K562 (cell line): ENCODE results near the gene STING1. TPM values are rescaled to one million over a fixed set of nuclear protein-coding genes. Genes with fewer than 3 reads are reported as not detected.
A peak's percentile ranks its signal among the peaks of the same experiment; 100 is the strongest.

Source experiments
- ATAC-seq: fragments of 200-7000 bp; cut with Tn5 transposase; 3 replicates; pipeline ENCODE4 v1.9.1; 2020; ENCODE audit warnings: moderate library complexity
- BruUV-seq: library from RNA; stranded (reverse); fragments of 400-500 nt; replicated peaks from 2 replicates; lab custom pipeline; 2021; lab: Mats Ljungman, UMichigan
- CTCF ChIA-PET: fragments of 300-600 bp; formaldehyde crosslinking; extraction: SDS; loops from one replicate; lab custom pipeline; 2021; ENCODE audit warnings: low intra/inter-chr PET ratio; lab: Yijun Ruan, JAX
- POLR2A ChIA-PET: fragments of 300-600, 350-650 bp; sonication (Branson Sonifier 250); formaldehyde crosslinking; extraction: SDS; loops from one replicate; lab custom pipeline; 2021; ENCODE audit warnings: antibody characterized with exemption, inconsistent platforms; lab: Yijun Ruan, JAX
- DNase-seq, 4 experiments: peaks; one replicate each; pipeline versions ENCODE4 v3.0.0 to v3.0.0-alpha.2; 2011 to 2018; ENCODE audit warnings: low spot score in 3 of 4, mixed read lengths in 3 of 4; ENCODE audit errors: extremely low read depth in 1 of 4
- FAIRE-seq: peaks from 2 replicates; lab custom pipeline; 2011; peaks lifted over from hg19 to GRCh38; lab: Jason Lieb, UNC
- H2AFZ ChIP-seq: 2 replicates; pipeline ENCODE4 v1.6.0; 2011; ENCODE audit warnings: low read depth, low read length, control low read depth, inconsistent platforms
- H3K27ac ChIP-seq: fragments of 200-600 bp; 3 replicates; pipeline ENCODE4 v1.8.0; 2011; ENCODE audit warnings: low read depth, mild to moderate bottlenecking, control low read depth, inconsistent platforms, low read length, moderate library complexity, mixed read lengths; ENCODE audit errors: extremely low read depth
- H3K27me3 ChIP-seq, 2 experiments: fragments of 300-600 bp in 1 of 2; 2 replicates in 1 of 2; 3 replicates in 1 of 2; pipeline versions ENCODE4 v1.6.0 to v1.8.0; 2011; ENCODE audit warnings: inconsistent platforms in 2 of 2, low read length in 2 of 2, mild to moderate bottlenecking in 1 of 2, mixed read lengths in 1 of 2, moderate library complexity in 1 of 2; ENCODE audit not compliant: control insufficient read depth in 2 of 2, insufficient read depth in 2 of 2
- H3K36me3 ChIP-seq: fragments of 300-600 bp; 3 replicates; pipeline ENCODE4 v1.8.0; 2011; ENCODE audit warnings: mild to moderate bottlenecking, low read length, inconsistent platforms; ENCODE audit not compliant: control insufficient read depth, insufficient read depth
- H3K4me1 ChIP-seq, 2 experiments: fragments of 200-600 bp in 1 of 2; replicated peaks in 1 of 2; 2 replicates in 1 of 2; 3 replicates in 1 of 2; pipeline versions ENCODE4 v1.5.1 to v1.8.0; 2011; ENCODE audit warnings: inconsistent platforms in 2 of 2, low read length in 2 of 2, mild to moderate bottlenecking in 1 of 2, mixed read lengths in 1 of 2, moderate library complexity in 1 of 2; ENCODE audit not compliant: control insufficient read depth in 2 of 2, insufficient read depth in 2 of 2
- H3K4me2 ChIP-seq: 2 replicates; pipeline ENCODE4 v1.6.1; 2011; ENCODE audit warnings: low read length, control low read depth, inconsistent platforms, mixed read lengths; ENCODE audit not compliant: insufficient read depth
- H3K4me3 ChIP-seq: fragments of 200-600 bp; sonication (generic), shearing (Covaris generic); 2 replicates; pipeline ENCODE4 v1.5.1; 2016; ENCODE audit warnings: control low read depth, inconsistent platforms
- H3K79me2 ChIP-seq: fragments of 200-600 bp; 3 replicates; pipeline ENCODE4 v1.8.0; 2011; ENCODE audit warnings: low read length, inconsistent platforms; ENCODE audit not compliant: control insufficient read depth, insufficient read depth
- H3K9ac ChIP-seq, 2 experiments: 2 replicates each; pipeline versions ENCODE4 v1.6.0 to v1.6.1; 2011; ENCODE audit warnings: low read depth in 2 of 2, low read length in 2 of 2, control low read depth in 1 of 2, inconsistent platforms in 1 of 2, mild to moderate bottlenecking in 1 of 2, mixed read lengths in 1 of 2; ENCODE audit not compliant: insufficient read depth in 1 of 2
- H3K9me1 ChIP-seq: one replicate; pipeline ENCODE4 v1.6.0; 2011; ENCODE audit warnings: inconsistent platforms, mild to moderate bottlenecking, low read length, moderate library complexity; ENCODE audit not compliant: control insufficient read depth, insufficient read depth
- H3K9me3 ChIP-seq: replicated peaks from 2 replicates; pipeline ENCODE4 v1.5.1; 2011; ENCODE audit warnings: low read depth, low read length, inconsistent platforms; ENCODE audit not compliant: control insufficient read depth, insufficient read depth
- H4K20me1 ChIP-seq: replicated peaks from 2 replicates; pipeline ENCODE4 v1.6.1; 2011; ENCODE audit warnings: low read length, inconsistent platforms, mixed read lengths; ENCODE audit not compliant: control insufficient read depth, insufficient read depth
- EP300 ChIP-seq: IDR thresholded peaks from 2 replicates; pipeline ENCODE4 v1.6.1; 2012; ENCODE audit warnings: low read length, improper control_type of control experiment
- FUS ChIP-seq: fragments of 200-400 bp; formaldehyde crosslinking; optimal IDR thresholded peaks from 2 replicates; pipeline ENCODE3; 2017; ENCODE audit warnings: low read depth, low read length
- HEY1 ChIP-seq: fragments of 250-450 bp; sonication (Bioruptor Pico); IDR thresholded peaks from 2 replicates; pipeline ENCODE4 v1.5.0; 2020; ENCODE audit warnings: mild to moderate bottlenecking, moderate library complexity, borderline replicate concordance
- HMGN3 ChIP-seq: IDR thresholded peaks from 2 replicates; pipeline ENCODE4 v1.6.1; 2011; ENCODE audit warnings: borderline replicate concordance, low read depth, mild to moderate bottlenecking, mixed read lengths, low read length; ENCODE audit not compliant: insufficient read length; ENCODE audit errors: extremely low read depth
- MXI1 ChIP-seq: IDR thresholded peaks from 2 replicates; pipeline ENCODE4 v1.6.1; 2011; ENCODE audit warnings: low read depth, mild to moderate bottlenecking, improper control_type of control experiment, low read length
- NR2C2 ChIP-seq, 2 experiments: fragments of 200-800 bp in 1 of 2; sonication (Bioruptor generic) in 1 of 2; sonication (generic) in 1 of 2; formaldehyde crosslinking in 1 of 2; IDR thresholded peaks; 2 replicates each; pipeline versions ENCODE4 v1.6.1 to v1.8.0; 2016 to 2022; ENCODE audit warnings: mild to moderate bottlenecking in 1 of 2, missing compliant biosample characterization in 1 of 2, missing genetic modification characterization in 1 of 2, missing genetic modification reagents in 1 of 2
- PCBP1 ChIP-seq: fragments of 200-400 bp; formaldehyde crosslinking; IDR thresholded peaks from 2 replicates; pipeline ENCODE4 v1.6.1; 2018; ENCODE audit warnings: mild to moderate bottlenecking, low read depth, low read length; ENCODE audit not compliant: poor library complexity, severe bottlenecking
- RUNX1 ChIP-seq: sonication (generic); IDR thresholded peaks from 2 replicates; pipeline ENCODE4 v1.6.1; 2016; ENCODE audit warnings: antibody characterized with exemption, low read depth
- SMARCA5 ChIP-seq: fragments of 450-650 bp; IDR thresholded peaks from 2 replicates; pipeline ENCODE4 v1.6.1; 2016
- SP1 ChIP-seq: sonication (generic); formaldehyde crosslinking; IDR thresholded peaks from 2 replicates; pipeline ENCODE4 v1.8.1; 2022; ENCODE audit warnings: mild to moderate bottlenecking, missing genetic modification reagents
- SREBF1 ChIP-seq: fragments of 150-350 bp; IDR thresholded peaks from 2 replicates; pipeline ENCODE4 v1.6.1; 2014; ENCODE audit warnings: antibody characterized with exemption, low read depth, low read length, borderline replicate concordance
- XRCC4 ChIP-seq: IDR thresholded peaks from one replicate; pipeline ENCODE4 v1.6.1; 2011; ENCODE audit not compliant: insufficient read depth, insufficient read length; ENCODE audit errors: extremely low read depth
- ZBTB8A ChIP-seq: fragments of 450-650 bp; IDR thresholded peaks from 2 replicates; pipeline ENCODE4 v1.6.1; 2018; ENCODE audit warnings: mild to moderate bottlenecking, moderate library complexity; ENCODE audit not compliant: partially characterized antibody
- ZFPM2 ChIP-seq: fragments of 250-450 bp; sonication (Bioruptor Pico); IDR thresholded peaks from 2 replicates; pipeline ENCODE4 v1.5.1; 2022; ENCODE audit warnings: mild to moderate bottlenecking
- ZNF3 ChIP-seq: fragments of 250-450 bp; sonication (Bioruptor Pico); IDR thresholded peaks from 2 replicates; pipeline ENCODE4 v1.5.0; 2021; ENCODE audit warnings: mild to moderate bottlenecking, moderate library complexity
- ZNF444 ChIP-seq: fragments of 250-450 bp; sonication (Bioruptor Pico); IDR thresholded peaks from 2 replicates; pipeline ENCODE4 v1.4.0; 2020; ENCODE audit warnings: mild to moderate bottlenecking, moderate library complexity
- WGBS: fragments of 100-300 bp; shearing (Covaris generic); methylation state at CpG from one replicate; pipeline ENCODE4 v1.1.6; 2016; ENCODE audit warnings: low coverage, mixed read lengths; ENCODE audit not compliant: insufficient coverage; ENCODE audit errors: missing lambda C conversion rate; 5-methylcytosine and 5-hydroxymethylcytosine counted together
- in situ Hi-C: fragments of 300-500 bp; cut with MboI; formaldehyde crosslinking; loops from 4 replicates; pipeline ENCODE4 v1.15.0; 2018; ENCODE audit warnings: inconsistent platforms, mixed read lengths
- intact Hi-C: fragments of 100-400 bp; cut with micrococcal nuclease; formaldehyde crosslinking; loops from 2 replicates; pipeline ENCODE4 v1.14.2; 2022
- polyA plus RNA-seq, 8 experiments: library from polyadenylated mRNA; depleted of rRNA in 4 of 8; stranded (reverse) in 5 of 8; unstranded in 3 of 8; fragments of >200 nt; fragmentation: Nextera tagmentation in 2 of 8; fragmentation: Illumina TruSeq in 1 of 8; extraction: Ambion mirVana in 2 of 8; extraction: Trizol in 1 of 8; gene quantifications; 2 replicates each; pipeline versions ENCODE4 v1.2.1 to v1.2.3, GENCODE V29; 2011 to 2014; ENCODE audit warnings: inconsistent platforms in 1 of 8, missing spikeins in 1 of 8
- total RNA-seq, 7 experiments: library from RNA; depleted of rRNA in 6 of 7; stranded (reverse); fragments of >200 nt in 6 of 7; fragmentation: Illumina TruSeq in 2 of 7; extraction: Trizol in 2 of 7; gene quantifications; 2 replicates each; pipeline versions ENCODE4 v1.2.1 to v1.2.3, GENCODE V29; 2011 to 2021; ENCODE audit warnings: low replicate concordance in 1 of 7
- TF ChIP-seq, protein P1 (sequence below), 3 experiments: IDR thresholded peaks in 2 of 3; conservative IDR thresholded peaks in 1 of 3; 2 replicates each; pipeline ENCODE4 v1.5.1; 2011 to 2012; ENCODE audit warnings: low read length in 3 of 3, mild to moderate bottlenecking in 3 of 3, control low read depth in 2 of 3, improper control_type of control experiment in 1 of 3, inconsistent platforms in 1 of 3, low read depth in 1 of 3, mixed read lengths in 1 of 3, moderate library complexity in 1 of 3; ENCODE audit not compliant: insufficient read depth in 2 of 3
- TF ChIP-seq, protein P2 (sequence below): fragments of 150-350 bp; conservative IDR thresholded peaks from 2 replicates; pipeline ENCODE4 v1.6.1; 2014; ENCODE audit warnings: low read length

Gene STING1
- total and polyA plus RNA-seq, 9 of the 15 experiments (the other 6 are each of a cell fraction or from before 2014, with no cell fraction given), result 20.8 to 69.1 (median 44.7) TPM

DNA sequence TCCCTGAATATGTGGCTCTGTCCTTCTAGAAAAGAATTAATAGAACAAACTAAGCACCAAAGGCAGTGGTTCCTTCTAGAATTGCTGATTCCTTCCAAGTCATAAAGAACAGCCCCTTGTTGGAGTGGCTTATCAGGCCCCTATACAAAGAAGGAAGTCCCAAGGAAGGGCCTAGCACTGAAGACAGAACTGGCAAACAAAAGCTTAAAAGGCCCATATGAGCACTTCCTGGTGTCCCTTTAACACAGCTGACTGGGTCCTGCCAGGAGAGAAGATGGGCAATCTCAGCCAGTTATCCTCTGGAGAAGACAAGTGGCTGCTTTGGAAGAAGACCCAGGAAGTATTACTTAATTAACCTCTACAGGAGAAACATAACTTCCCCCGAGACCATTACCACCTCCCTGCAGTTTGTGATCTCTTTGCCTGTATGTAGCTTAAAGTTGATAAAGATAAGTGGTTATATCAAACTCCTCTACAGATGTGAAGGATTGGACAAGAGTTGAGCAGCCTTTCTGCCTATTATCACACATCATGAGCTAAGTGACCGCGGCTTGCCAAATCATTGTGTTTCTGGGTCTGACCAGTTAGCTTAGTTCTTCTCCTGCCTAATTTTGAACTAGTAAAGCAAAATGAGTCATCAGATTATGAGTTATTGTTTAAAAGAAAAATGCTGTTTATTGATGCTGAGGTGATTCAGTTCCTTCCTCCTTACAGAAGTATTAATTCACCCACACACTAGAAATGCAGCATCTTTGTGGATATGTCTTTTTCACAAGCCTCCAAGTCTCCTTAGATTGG is 13.3 kb upstream of the STING1 start:
- intact Hi-C loops (no loop called here), in situ Hi-C loops (no loop called here)
- Histone ChIP-seq H3K9ac (no peak overlapping the region; a peak in 1 of 4 replicates), H4K20me1 (no peaks in the 10 kb centered on the region), H3K4me1 (peaks cover 0 to 18% of the 10 kb centered on the region in 2 experiments; a peak in 3 of 5 replicates), H3K27me3 (no peaks in the 10 kb centered on the region), H2AFZ (peak overlapping the region; percentile 83), H3K36me3 (no peaks in the 10 kb centered on the region), H3K4me3 (no peak overlapping the region), H3K4me2 (no peak overlapping the region; the same call in 1 of the 2 replicates), H3K27ac (peak overlapping the region; percentile 63; the same call in 1 of the 3 replicates), H3K79me2 (no peaks in the 10 kb centered on the region), H3K9me3 (no peaks in the 10 kb centered on the region), H3K9me1 (no peaks in the 10 kb centered on the region)
- ChIA-PET CTCF (no interaction called here), POLR2A (interaction anchor here (1.0 to 2.3 kb wide), 4 partner anchors 8 to 66 kb away, joined by 3 to 20 read pairs (median 4); partner anchors contain the start of genes DNAJC18, STING1 and UBE2D2)
- BruUV-seq, result no TSS peak
- WGBS, result 28% methylated on average over 3 of the region's 3 CpGs
- DNase-seq, result peak in 1 of 4 experiments; percentile 4
- ATAC-seq, result peak; percentile 73
- peak; percentile 15 for FAIRE-seq
- no peak for TF ChIP-seq HEY1 (CRISPR knock-in tag)
- no peak for TF ChIP-seq XRCC4
- TF ChIP-seq HMGN3, result no peak
- no peak for TF ChIP-seq EP300
- no peak for TF ChIP-seq SREBF1
- no peak for TF ChIP-seq MXI1
- no peak for TF ChIP-seq ZNF3 (CRISPR knock-in tag)
- no peak for TF ChIP-seq FUS
- no peak for TF ChIP-seq RUNX1
- TF ChIP-seq SP1 (CRISPR knock-in tag), result no peak
- TF ChIP-seq ZNF444 (CRISPR knock-in tag), result no peak
- TF ChIP-seq PCBP1, result no peak
- TF ChIP-seq, protein P1, sequence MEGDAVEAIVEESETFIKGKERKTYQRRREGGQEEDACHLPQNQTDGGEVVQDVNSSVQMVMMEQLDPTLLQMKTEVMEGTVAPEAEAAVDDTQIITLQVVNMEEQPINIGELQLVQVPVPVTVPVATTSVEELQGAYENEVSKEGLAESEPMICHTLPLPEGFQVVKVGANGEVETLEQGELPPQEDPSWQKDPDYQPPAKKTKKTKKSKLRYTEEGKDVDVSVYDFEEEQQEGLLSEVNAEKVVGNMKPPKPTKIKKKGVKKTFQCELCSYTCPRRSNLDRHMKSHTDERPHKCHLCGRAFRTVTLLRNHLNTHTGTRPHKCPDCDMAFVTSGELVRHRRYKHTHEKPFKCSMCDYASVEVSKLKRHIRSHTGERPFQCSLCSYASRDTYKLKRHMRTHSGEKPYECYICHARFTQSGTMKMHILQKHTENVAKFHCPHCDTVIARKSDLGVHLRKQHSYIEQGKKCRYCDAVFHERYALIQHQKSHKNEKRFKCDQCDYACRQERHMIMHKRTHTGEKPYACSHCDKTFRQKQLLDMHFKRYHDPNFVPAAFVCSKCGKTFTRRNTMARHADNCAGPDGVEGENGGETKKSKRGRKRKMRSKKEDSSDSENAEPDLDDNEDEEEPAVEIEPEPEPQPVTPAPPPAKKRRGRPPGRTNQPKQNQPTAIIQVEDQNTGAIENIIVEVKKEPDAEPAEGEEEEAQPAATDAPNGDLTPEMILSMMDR (IDR thresholded peaks at IDR 0.05 in 2 of 3, conservative IDR thresholded peaks at IDR 0.05 in 1 of 3; ENCODE audit: insufficient read depth in 2 of 3, low read depth in 1 of 3, low read length in 3 of 3), result no peak
- no peak for TF ChIP-seq ZBTB8A
- TF ChIP-seq ZFPM2, result no peak
- no peak for TF ChIP-seq SMARCA5
- TF ChIP-seq NR2C2 (CRISPR knock-in tag; IDR thresholded peaks at IDR 0.05), result no peak
- peak; percentile 19; the same call in 1 of the 2 replicates for TF ChIP-seq NR2C2 (tag; IDR thresholded peaks at IDR 0.05)
- TF ChIP-seq, protein P2, sequence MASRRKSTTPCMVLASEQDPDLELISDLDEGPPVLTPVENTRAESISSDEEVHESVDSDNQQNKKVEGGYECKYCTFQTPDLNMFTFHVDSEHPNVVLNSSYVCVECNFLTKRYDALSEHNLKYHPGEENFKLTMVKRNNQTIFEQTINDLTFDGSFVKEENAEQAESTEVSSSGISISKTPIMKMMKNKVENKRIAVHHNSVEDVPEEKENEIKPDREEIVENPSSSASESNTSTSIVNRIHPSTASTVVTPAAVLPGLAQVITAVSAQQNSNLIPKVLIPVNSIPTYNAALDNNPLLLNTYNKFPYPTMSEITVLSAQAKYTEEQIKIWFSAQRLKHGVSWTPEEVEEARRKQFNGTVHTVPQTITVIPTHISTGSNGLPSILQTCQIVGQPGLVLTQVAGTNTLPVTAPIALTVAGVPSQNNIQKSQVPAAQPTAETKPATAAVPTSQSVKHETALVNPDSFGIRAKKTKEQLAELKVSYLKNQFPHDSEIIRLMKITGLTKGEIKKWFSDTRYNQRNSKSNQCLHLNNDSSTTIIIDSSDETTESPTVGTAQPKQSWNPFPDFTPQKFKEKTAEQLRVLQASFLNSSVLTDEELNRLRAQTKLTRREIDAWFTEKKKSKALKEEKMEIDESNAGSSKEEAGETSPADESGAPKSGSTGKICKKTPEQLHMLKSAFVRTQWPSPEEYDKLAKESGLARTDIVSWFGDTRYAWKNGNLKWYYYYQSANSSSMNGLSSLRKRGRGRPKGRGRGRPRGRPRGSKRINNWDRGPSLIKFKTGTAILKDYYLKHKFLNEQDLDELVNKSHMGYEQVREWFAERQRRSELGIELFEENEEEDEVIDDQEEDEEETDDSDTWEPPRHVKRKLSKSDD, result no peak
